ENCODE results near the gene MED13L.

DNA sequence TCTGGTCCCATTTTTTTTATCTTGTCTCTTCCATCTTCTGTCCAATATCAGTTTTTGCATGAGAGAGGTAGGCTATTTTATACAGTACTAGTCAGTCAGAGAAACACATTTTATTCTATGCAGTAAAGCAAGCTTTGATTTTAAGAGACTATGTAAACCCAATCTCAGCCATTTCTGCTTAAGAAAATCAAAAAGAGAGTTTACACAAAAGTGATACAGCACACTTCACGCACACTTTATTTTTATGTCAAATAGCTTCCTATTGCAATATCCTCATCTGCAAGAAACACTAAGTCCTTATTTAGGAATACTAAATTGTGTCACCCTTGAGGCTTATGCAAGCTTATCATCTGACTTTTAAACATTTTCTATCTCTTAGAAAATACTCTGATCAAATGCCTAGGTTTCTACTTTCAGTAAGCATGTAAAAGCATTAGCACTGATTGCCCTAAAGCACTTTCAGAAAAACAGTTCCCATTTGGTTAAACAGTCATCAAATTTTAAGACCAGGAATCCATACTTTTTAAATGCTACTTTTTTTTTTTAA, 78.3 kb downstream of the MED13L start:
- TF ChIP-seq ZNF274 (IDR thresholded peaks at IDR 0.05; ENCODE audit: low read depth, low read length) (no peak), YY1 (IDR thresholded peaks at IDR 0.05; ENCODE audit: insufficient read depth, insufficient read length) (no peak)

All from NT2/D1 (cell line).